ENCODE results near the gene RGS3.

The RGS3 gene

GRCh38 chr9:113641100-113641885, 177.8 kb downstream of the RGS3 start:
- Histone ChIP-seq H3K79me2 (ENCODE audit: low read length) (no peaks in the 10 kb centered on the region), H4K20me1 (ENCODE audit: insufficient read depth, low read length) (no peaks in the 10 kb centered on the region), H3K4me2 (ENCODE audit: low read depth, low read length) (no peak overlapping the region), H3K36me3 (replicated peaks; ENCODE audit: insufficient read depth, low read length) (no peaks in the 10 kb centered on the region), H2AFZ (ENCODE audit: low read length) (no peak overlapping the region), H3K4me1 (ENCODE audit: low read length) (no peaks in the 10 kb centered on the region), H3K9me2 (replicated peaks; ENCODE audit: insufficient read depth, low read length) (no peaks in the 10 kb centered on the region), H3K9me3 (replicated peaks; ENCODE audit: insufficient read depth, low read length) (no peaks in the 10 kb centered on the region), H3K4me3 (ENCODE audit: low read length) (no peak overlapping the region), H3F3A (ENCODE audit: insufficient read depth, low read length) (no peaks in the 10 kb centered on the region), H3K27ac (ENCODE audit: low read length) (no peak overlapping the region), H3K9ac (ENCODE audit: low read length) (no peak overlapping the region), H3K27me3 (replicated peaks; ENCODE audit: insufficient read depth, low read length) (no peaks in the 10 kb centered on the region)
- no peak for DNase-seq
- TF ChIP-seq, protein P1, sequence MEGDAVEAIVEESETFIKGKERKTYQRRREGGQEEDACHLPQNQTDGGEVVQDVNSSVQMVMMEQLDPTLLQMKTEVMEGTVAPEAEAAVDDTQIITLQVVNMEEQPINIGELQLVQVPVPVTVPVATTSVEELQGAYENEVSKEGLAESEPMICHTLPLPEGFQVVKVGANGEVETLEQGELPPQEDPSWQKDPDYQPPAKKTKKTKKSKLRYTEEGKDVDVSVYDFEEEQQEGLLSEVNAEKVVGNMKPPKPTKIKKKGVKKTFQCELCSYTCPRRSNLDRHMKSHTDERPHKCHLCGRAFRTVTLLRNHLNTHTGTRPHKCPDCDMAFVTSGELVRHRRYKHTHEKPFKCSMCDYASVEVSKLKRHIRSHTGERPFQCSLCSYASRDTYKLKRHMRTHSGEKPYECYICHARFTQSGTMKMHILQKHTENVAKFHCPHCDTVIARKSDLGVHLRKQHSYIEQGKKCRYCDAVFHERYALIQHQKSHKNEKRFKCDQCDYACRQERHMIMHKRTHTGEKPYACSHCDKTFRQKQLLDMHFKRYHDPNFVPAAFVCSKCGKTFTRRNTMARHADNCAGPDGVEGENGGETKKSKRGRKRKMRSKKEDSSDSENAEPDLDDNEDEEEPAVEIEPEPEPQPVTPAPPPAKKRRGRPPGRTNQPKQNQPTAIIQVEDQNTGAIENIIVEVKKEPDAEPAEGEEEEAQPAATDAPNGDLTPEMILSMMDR (IDR thresholded peaks at IDR 0.05; ENCODE audit: low read length) = no peak
- no peak for TF ChIP-seq EZH2phosphoT487 (IDR thresholded peaks at IDR 0.05; ENCODE audit: low read length)
- TF ChIP-seq EZH2 (optimal IDR thresholded peaks at IDR 0.05; ENCODE audit: low read depth, low read length) = no peak

DNA sequence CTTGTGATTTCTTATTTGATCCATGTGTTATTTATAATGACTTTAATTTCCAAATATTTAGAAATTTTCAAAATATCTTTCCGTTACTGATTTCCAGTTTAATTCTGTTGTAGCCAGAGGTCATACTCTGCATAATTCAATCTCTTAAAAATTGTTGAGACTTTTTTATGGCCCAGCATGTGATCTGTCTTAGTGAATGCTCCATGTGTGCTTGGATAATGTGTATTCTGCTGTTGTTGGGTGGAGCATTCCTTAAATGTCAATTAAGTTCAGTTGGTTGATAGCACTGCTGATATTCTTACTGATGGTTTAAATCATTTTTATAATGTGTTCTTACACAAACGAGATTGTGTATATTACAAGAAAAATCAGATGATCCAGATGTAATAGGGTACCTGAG, 180.8 kb downstream of the RGS3 start:
- Histone ChIP-seq H3F3A (ENCODE audit: insufficient read depth, low read length) (no peaks in the 10 kb centered on the region), H3K9me3 (replicated peaks; ENCODE audit: insufficient read depth, low read length) (no peaks in the 10 kb centered on the region), H3K4me3 (ENCODE audit: low read length) (no peak overlapping the region), H3K4me1 (ENCODE audit: low read length) (no peaks in the 10 kb centered on the region), H3K4me2 (ENCODE audit: low read depth, low read length) (no peak overlapping the region), H4K20me1 (ENCODE audit: insufficient read depth, low read length) (no peaks in the 10 kb centered on the region), H3K36me3 (replicated peaks; ENCODE audit: insufficient read depth, low read length) (no peaks in the 10 kb centered on the region), H2AFZ (ENCODE audit: low read length) (no peak overlapping the region), H3K79me2 (ENCODE audit: low read length) (no peaks in the 10 kb centered on the region), H3K9ac (ENCODE audit: low read length) (no peak overlapping the region), H3K27me3 (replicated peaks; ENCODE audit: insufficient read depth, low read length) (no peaks in the 10 kb centered on the region), H3K27ac (ENCODE audit: low read length) (no peak overlapping the region), H3K9me2 (replicated peaks; ENCODE audit: insufficient read depth, low read length) (no peaks in the 10 kb centered on the region)
- no peak for TF ChIP-seq EZH2 (optimal IDR thresholded peaks at IDR 0.05; ENCODE audit: low read depth, low read length)
- TF ChIP-seq, protein P1 (IDR thresholded peaks at IDR 0.05; ENCODE audit: low read length) = no peak
- TF ChIP-seq EZH2phosphoT487 (IDR thresholded peaks at IDR 0.05; ENCODE audit: low read length) = no peak
- no peak for DNase-seq

- Histone ChIP-seq H3K27ac (ENCODE audit: low read length) (no peak overlapping the region), H3F3A (ENCODE audit: insufficient read depth, low read length) (no peaks in the 10 kb centered on the region), H3K4me1 (ENCODE audit: low read length) (no peaks in the 10 kb centered on the region), H3K36me3 (replicated peaks; ENCODE audit: insufficient read depth, low read length) (no peaks in the 10 kb centered on the region), H3K9me2 (replicated peaks; ENCODE audit: insufficient read depth, low read length) (no peaks in the 10 kb centered on the region), H3K4me2 (ENCODE audit: low read depth, low read length) (no peak overlapping the region), H3K4me3 (ENCODE audit: low read length) (no peak overlapping the region), H4K20me1 (ENCODE audit: insufficient read depth, low read length) (no peaks in the 10 kb centered on the region), H3K79me2 (ENCODE audit: low read length) (no peaks in the 10 kb centered on the region), H3K27me3 (replicated peaks; ENCODE audit: insufficient read depth, low read length) (no peaks in the 10 kb centered on the region), H2AFZ (ENCODE audit: low read length) (no peak overlapping the region), H3K9ac (ENCODE audit: low read length) (no peak overlapping the region), H3K9me3 (replicated peaks; ENCODE audit: insufficient read depth, low read length) (no peaks in the 10 kb centered on the region)
- no peak for TF ChIP-seq EZH2 (optimal IDR thresholded peaks at IDR 0.05; ENCODE audit: low read depth, low read length)
- TF ChIP-seq, protein P1 (IDR thresholded peaks at IDR 0.05; ENCODE audit: low read length) = no peak
- no peak for TF ChIP-seq EZH2phosphoT487 (IDR thresholded peaks at IDR 0.05; ENCODE audit: low read length)
- no peak for DNase-seq
These were observed 181.9 kb downstream of the RGS3 start for GRCh38 chr9:113645227-113645977.

Measured in MM.1S (cell line).